HG03520 (cell line): ENCODE measurements around the gene IGFBP2.

Experiments
- ATAC-seq: cut with Tn5 transposase; IDR thresholded peaks from one replicate; pipeline ENCODE4 v1.9.1; 2021; ENCODE audit warnings: mild to moderate bottlenecking, moderate library complexity; ENCODE audit not compliant: unreplicated experiment

IGFBP2 gene

GRCh38 chr2:216680951-216681629 lies 47.9 kb downstream of the IGFBP2 start:
- ATAC-seq: no peak

- no peak for ATAC-seq
These were observed 48.5 kb downstream of the IGFBP2 start for GRCh38 chr2:216681683-216682082.

GRCh38 chr2:216683846-216684245 lies 50.6 kb downstream of the IGFBP2 start:
- ATAC-seq: no peak

GRCh38 chr2:216685327-216685875 lies 52.2 kb downstream of the IGFBP2 start:
- no peak for ATAC-seq

- no peak for ATAC-seq
These were observed 53.9 kb downstream of the IGFBP2 start for GRCh38 chr2:216687111-216687510.

- ATAC-seq: no peak
These were observed 54.4 kb downstream of the IGFBP2 start for GRCh38 chr2:216687646-216688045.

GRCh38 chr2:216688731-216689340 lies 55.6 kb downstream of the IGFBP2 start:
- no peak for ATAC-seq

- ATAC-seq: no peak
These were observed 56.2 kb downstream of the IGFBP2 start for GRCh38 chr2:216689397-216689796.

GRCh38 chr2:216690456-216690852 lies 57.2 kb downstream of the IGFBP2 start:
- no peak for ATAC-seq

- no peak for ATAC-seq
These were observed 57.9 kb downstream of the IGFBP2 start for GRCh38 chr2:216690853-216691741.

- no peak for ATAC-seq
These were observed 59.6 kb downstream of the IGFBP2 start for GRCh38 chr2:216692636-216693413.

GRCh38 chr2:216693414-216694080 lies 60.3 kb downstream of the IGFBP2 start:
- ATAC-seq: no peak

- no peak for ATAC-seq
These were observed 61.0 kb downstream of the IGFBP2 start for GRCh38 chr2:216694082-216694825.

- ATAC-seq: no peak
These were observed 61.6 kb downstream of the IGFBP2 start for GRCh38 chr2:216694826-216695217.

GRCh38 chr2:216695401-216695821 lies 62.2 kb downstream of the IGFBP2 start, which contains the start of gene IGFBP5:
TSS of gene IGFBP5 (minus strand) at chr2:216695549. CDS start at chr2:216694775, 774 bp downstream.
- ATAC-seq: no peak

GRCh38 chr2:216696321-216696720 lies 63.1 kb downstream of the IGFBP2 start:
- no peak for ATAC-seq

GRCh38 chr2:216696751-216697560 lies 63.7 kb downstream of the IGFBP2 start:
- ATAC-seq: no peak

- no peak for ATAC-seq
These were observed 65.1 kb downstream of the IGFBP2 start for GRCh38 chr2:216698293-216698692.
